GM12878 (cell line): ENCODE results near the gene OR10G3. TPM values are rescaled to one million over a fixed set of nuclear protein-coding genes. Genes with fewer than 3 reads are reported as not detected.

Experiments
- ATAC-seq: fragments of 200-7000 bp; cut with Tn5 transposase; 3 replicates; pipeline ENCODE4 v1.9.1; 2020; ENCODE audit warnings: mild to moderate bottlenecking, moderate library complexity
- BruUV-seq: library from RNA; stranded (reverse); fragments of 400-500 nt; replicated peaks from 2 replicates; lab custom pipeline; 2021; lab: Mats Ljungman, UMichigan
- CTCF ChIA-PET: fragments of 300-600 bp; sonication (Branson Sonifier 250); formaldehyde crosslinking; extraction: SDS; loops from one replicate; lab custom pipeline; 2021; ENCODE audit warnings: inconsistent platforms; lab: Yijun Ruan, JAX
- POLR2A ChIA-PET: fragments of 350-600 bp; formaldehyde crosslinking; extraction: SDS; loops from one replicate; lab custom pipeline; 2021; ENCODE audit warnings: inconsistent platforms; lab: Charles Lee
- RAD21 ChIA-PET: fragments of 300-600 bp; sonication (Branson Sonifier 250); formaldehyde crosslinking; loops from one replicate; lab custom pipeline; 2023; ENCODE audit warnings: antibody characterized with exemption; ENCODE audit not compliant: unreplicated experiment; lab: Charles Lee
- SMC1A ChIA-PET: fragments of 300-600 bp; sonication (Branson Sonifier 250); formaldehyde crosslinking; loops from one replicate; lab custom pipeline; 2023; ENCODE audit not compliant: unreplicated experiment, uncharacterized antibody; lab: Charles Lee
- DNase-seq: peaks from one replicate; pipeline ENCODE4 v3.0.0-alpha.2; 2011; ENCODE audit warnings: low read depth, low spot score
- FAIRE-seq: peaks from 3 replicates; lab custom pipeline; 2011; peaks lifted over from hg19 to GRCh38; lab: Jason Lieb, UNC
- H2AFZ ChIP-seq: 2 replicates; pipeline ENCODE4 v1.6.0; 2011; ENCODE audit warnings: low read depth, low read length, control low read depth; ENCODE audit not compliant: control insufficient read depth
- H3K27ac ChIP-seq: 2 replicates; pipeline ENCODE4 v1.5.1; 2011; ENCODE audit warnings: control low read depth; ENCODE audit not compliant: control insufficient read depth, insufficient read depth
- H3K27me3 ChIP-seq, 2 experiments: replicated peaks in 1 of 2; 2 replicates each; pipeline versions ENCODE4 v1.6.0 to v1.6.1; 2011; ENCODE audit warnings: low read length in 1 of 2; ENCODE audit not compliant: control insufficient read depth in 2 of 2, insufficient read depth in 2 of 2
- H3K36me3 ChIP-seq, 2 experiments: 2 replicates each; pipeline ENCODE4 v1.5.1; 2011; ENCODE audit warnings: low read length in 1 of 2; ENCODE audit not compliant: control insufficient read depth in 2 of 2, insufficient read depth in 2 of 2
- H3K4me1 ChIP-seq: 2 replicates; pipeline ENCODE4 v1.6.1; 2011; ENCODE audit warnings: mild to moderate bottlenecking, low read length, moderate library complexity, mixed read lengths; ENCODE audit not compliant: control insufficient read depth, insufficient read depth
- H3K4me2 ChIP-seq: 2 replicates; pipeline ENCODE4 v1.6.0; 2011; ENCODE audit warnings: control low read depth; ENCODE audit not compliant: control insufficient read depth, insufficient read depth
- H3K4me3 ChIP-seq: fragments of 200-600 bp; sonication (generic); 2 replicates; pipeline ENCODE4 v1.5.1; 2016
- H3K79me2 ChIP-seq: 2 replicates; pipeline ENCODE4 v1.6.0; 2011; ENCODE audit warnings: low read length; ENCODE audit not compliant: control insufficient read depth, insufficient read depth
- H3K9ac ChIP-seq: 2 replicates; pipeline ENCODE4 v1.8.0; 2011; ENCODE audit warnings: low read length, control low read depth, mixed read lengths; ENCODE audit not compliant: control insufficient read depth, insufficient read depth
- H3K9me3 ChIP-seq: replicated peaks from 3 replicates; pipeline ENCODE4 v1.5.1; 2011; ENCODE audit warnings: mild to moderate bottlenecking, low read length; ENCODE audit not compliant: control insufficient read depth, insufficient read depth
- H4K20me1 ChIP-seq: 2 replicates; pipeline ENCODE4 v1.6.0; 2011; ENCODE audit not compliant: control insufficient read depth, insufficient read depth
- ASH2L ChIP-seq: fragments of 300-600, 200-600 bp; sonication (generic); IDR thresholded peaks from 2 replicates; pipeline ENCODE4 v1.6.1; 2017; ENCODE audit warnings: low read depth, mild to moderate bottlenecking, borderline replicate concordance
- ATF2 ChIP-seq: IDR thresholded peaks from 2 replicates; pipeline ENCODE4 v1.6.1; 2012; ENCODE audit warnings: low read length, inconsistent platforms
- ATF7 ChIP-seq: fragments of 450-650 bp; IDR thresholded peaks from 2 replicates; pipeline ENCODE4 v1.6.1; 2016; ENCODE audit warnings: low read depth, mild to moderate bottlenecking
- BHLHE40 ChIP-seq, 2 experiments: fragments of 450-650 bp in 1 of 2; IDR thresholded peaks; 2 replicates each; pipeline ENCODE4 v1.6.1; 2011 to 2017; ENCODE audit warnings: low read depth in 2 of 2, borderline replicate concordance in 1 of 2, improper control_type of control experiment in 1 of 2, low read length in 1 of 2, mild to moderate bottlenecking in 1 of 2
- BRCA1 ChIP-seq: IDR thresholded peaks from 2 replicates; pipeline ENCODE4 v1.6.1; 2011; ENCODE audit warnings: low read depth, low read length, improper control_type of control experiment
- CBX5 ChIP-seq: sonication (generic); IDR thresholded peaks from 2 replicates; pipeline ENCODE4 v1.6.1; 2016; ENCODE audit warnings: low read depth, moderate library complexity, mild to moderate bottlenecking, inconsistent platforms
- JUND ChIP-seq: IDR thresholded peaks from 2 replicates; pipeline ENCODE4 v1.6.1; 2012; ENCODE audit warnings: low read depth, mild to moderate bottlenecking, low read length, improper control_type of control experiment, moderate library complexity
- KDM1A ChIP-seq: fragments of 200-600 bp; sonication (generic); IDR thresholded peaks from 2 replicates; pipeline ENCODE4 v1.6.1; 2016; ENCODE audit warnings: borderline replicate concordance
- NFIC ChIP-seq: IDR thresholded peaks from 2 replicates; pipeline ENCODE4 v1.6.1; 2012; ENCODE audit warnings: low read depth, mild to moderate bottlenecking, inconsistent platforms, low read length, moderate library complexity
- RAD51 ChIP-seq: fragments of 450-650 bp; IDR thresholded peaks from 2 replicates; pipeline ENCODE4 v1.6.1; 2016; ENCODE audit warnings: moderate library complexity, mild to moderate bottlenecking, inconsistent platforms
- RB1 ChIP-seq: fragments of 450-650 bp; formaldehyde crosslinking; IDR thresholded peaks from 2 replicates; pipeline ENCODE4 v1.6.1; 2017; ENCODE audit warnings: mild to moderate bottlenecking, borderline replicate concordance
- SMARCA5 ChIP-seq: fragments of 450-650 bp; IDR thresholded peaks from 2 replicates; pipeline ENCODE4 v1.6.1; 2017; ENCODE audit warnings: mild to moderate bottlenecking
- TAF1 ChIP-seq: IDR thresholded peaks from 2 replicates; pipeline ENCODE4 v1.6.1; 2011; ENCODE audit warnings: mild to moderate bottlenecking, low read depth, low read length, borderline replicate concordance
- YBX1 ChIP-seq: fragments of 450-650 bp; IDR thresholded peaks from 2 replicates; pipeline ENCODE4 v1.6.1; 2016; ENCODE audit warnings: antibody characterized with exemption
- ZNF207 ChIP-seq: fragments of 450-650 bp; IDR thresholded peaks from 2 replicates; pipeline ENCODE4 v1.6.1; 2014; ENCODE audit warnings: antibody characterized with exemption, mild to moderate bottlenecking, borderline replicate concordance
- ZNF622 ChIP-seq: fragments of 450-650 bp; IDR thresholded peaks from 2 replicates; pipeline ENCODE4 v1.6.1; 2017; ENCODE audit warnings: mild to moderate bottlenecking, inconsistent platforms
- WGBS: methylation state at CpG from one replicate; pipeline ENCODE4 v1.1.6; 2016; ENCODE audit warnings: low lambda C conversion rate; ENCODE audit not compliant: insufficient replicate concordance, insufficient coverage; ENCODE audit errors: missing lambda C conversion rate; 5-methylcytosine and 5-hydroxymethylcytosine counted together
- in situ Hi-C: fragments of 300-500 bp; cut with MboI; formaldehyde crosslinking; loops from 9 replicates; pipeline ENCODE4 v1.14.3; 2018; ENCODE audit warnings: mixed read lengths
- intact Hi-C: fragments of 100-400 bp; cut with micrococcal nuclease; formaldehyde crosslinking; loops from one replicate; pipeline ENCODE4 v1.14.2; 2022; ENCODE audit not compliant: unreplicated experiment
- polyA plus RNA-seq, 11 experiments: library from polyadenylated mRNA; depleted of rRNA in 4 of 11; unstranded in 6 of 11; stranded (reverse) in 5 of 11; fragments of >200 nt; fragmentation: Nextera tagmentation in 4 of 11; fragmentation: Illumina TruSeq in 1 of 11; extraction: Ambion mirVana in 4 of 11; extraction: Trizol in 1 of 11; gene quantifications; 1 replicate in 1 of 11; 2 replicates in 10 of 11; pipeline versions ENCODE4 v1.2.1 to v1.2.3, GENCODE V29; 2011 to 2016; ENCODE audit warnings: inconsistent platforms in 2 of 11, missing spikeins in 2 of 11, low read depth in 1 of 11
- total RNA-seq, 4 experiments: library from RNA; depleted of rRNA in 3 of 4; stranded (reverse); fragments of >200 nt in 3 of 4; fragmentation: Illumina TruSeq in 1 of 4; extraction: Trizol in 1 of 4; gene quantifications; 2 replicates each; pipeline versions ENCODE4 v1.2.1 to v1.2.3, GENCODE V29; 2013 to 2021

OR10G3 gene
- total and polyA plus RNA-seq, 10 of the 15 experiments (the other 5 are each of a cell fraction or from before 2014, with no cell fraction given), result not detected

GRCh38 chr14:21528381-21529348, 51.2 kb downstream of the OR10G3 start:
- CTCF ChIA-PET, result interaction anchor here (1.2 to 3.9 kb wide), 6 partner anchors 8 to 55 kb away, joined by 3 to 20 read pairs (median 4); no protein-coding TSS in a partner anchor
- SMC1A ChIA-PET, result interaction anchor here (0.7 to 4.9 kb wide), 6 partner anchors 17 to 54 kb away, joined by 3 to 48 read pairs (median 4); partner anchors contain the start of gene METTL3
- Histone ChIP-seq H3K4me2 (no peak overlapping the region), H4K20me1 (no peaks in the 10 kb centered on the region), H3K4me1 (peaks cover 12% of the 10 kb centered on the region), H3K36me3 (no peaks in the 10 kb centered on the region), H2AFZ (peak overlapping the region; percentile 12; the same call in 1 of the 2 replicates), H3K79me2 (no peaks in the 10 kb centered on the region), H3K27me3 (no peaks in the 10 kb centered on the region; a peak in 1 of 4 replicates), H3K27ac (no peak overlapping the region), H3K4me3 (no peak overlapping the region), H3K9ac (no peak overlapping the region), H3K9me3 (no peaks in the 10 kb centered on the region)
- FAIRE-seq (peak; percentile 38), DNase-seq (no peak), ATAC-seq (no peak)
- 68% methylated on average over 4 of the region's 4 CpGs for WGBS
- RAD21 ChIA-PET, result interaction anchor here (1.2 to 4.1 kb wide), 3 partner anchors 14 to 30 kb away, joined by 3 to 52 read pairs (median 8); no protein-coding TSS in a partner anchor
- POLR2A ChIA-PET, result interaction anchor here (0.7 to 4.0 kb wide), 3 partner anchors 12 to 57 kb away, joined by 3 to 35 read pairs (median 4); partner anchors contain the start of gene METTL3
- TF ChIP-seq NFIC (no peak), KDM1A (no peak), ZNF622 (no peak), RAD51 (no peak), YBX1 (no peak), TAF1 (no peak), ZNF207 (no peak), ASH2L (no peak), RB1 (no peak), ATF2 (no peak), CBX5 (no peak), SMARCA5 (no peak), BHLHE40 (IDR thresholded peaks at IDR 0.05; ENCODE audit: borderline replicate concordance in 1 of 2, low read depth in 2 of 2, low read length in 1 of 2) (no peak), JUND (no peak), BRCA1 (no peak), ATF7 (no peak)
- no TSS peak for BruUV-seq
- in situ Hi-C loops (no loop called here), intact Hi-C loops (no loop called here)
